GM19099 (cell line): ENCODE data around the gene AFF1.

Experiments used
- POLR2A ChIP-seq: IDR thresholded peaks from 3 replicates; pipeline ENCODE4 v1.6.1; 2011; ENCODE audit warnings: low read depth; ENCODE audit not compliant: insufficient read length; ENCODE audit errors: extremely low read depth

Gene AFF1

DNA sequence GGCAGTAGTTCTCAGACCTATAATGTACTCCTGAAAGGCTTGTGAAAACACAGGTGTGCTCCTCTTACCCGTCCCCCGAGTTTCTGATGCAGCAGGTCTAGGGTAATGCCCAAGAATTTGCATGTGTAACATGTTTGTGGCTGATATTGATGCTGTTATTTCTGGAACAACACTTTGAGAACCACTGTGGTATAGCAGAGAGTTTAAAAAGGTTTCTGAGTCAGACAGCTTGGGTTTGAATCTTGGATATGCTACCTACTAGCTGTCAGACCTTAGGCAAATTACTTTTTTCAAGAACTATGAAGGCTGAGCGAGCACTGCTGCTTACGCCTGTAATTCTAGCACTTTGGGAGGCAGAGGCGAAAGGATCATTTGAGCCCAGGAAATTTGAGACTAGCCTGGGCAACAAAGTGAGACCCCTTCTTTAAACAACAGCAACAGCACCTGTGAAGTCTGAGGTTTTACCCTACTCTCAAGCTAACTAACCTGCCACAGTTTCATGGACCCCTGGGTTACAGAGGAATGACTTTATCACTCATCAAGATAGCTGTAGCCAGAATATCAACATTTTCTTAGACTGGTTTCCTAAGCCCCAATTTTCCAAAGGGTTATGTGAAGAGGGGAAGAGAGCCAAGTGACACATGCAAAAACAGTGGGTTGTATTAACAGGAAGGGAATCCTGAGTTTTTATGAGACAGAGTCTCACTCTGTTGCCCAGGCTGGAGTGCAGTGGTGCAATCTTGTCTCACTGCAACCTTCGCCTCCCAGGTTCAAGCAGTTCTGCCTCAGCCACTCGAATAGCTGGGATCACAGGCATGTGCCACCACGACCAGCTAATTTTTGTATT lies 5.1 kb downstream of the AFF1 start:
- peak; percentile 36 for TF ChIP-seq POLR2A

DNA sequence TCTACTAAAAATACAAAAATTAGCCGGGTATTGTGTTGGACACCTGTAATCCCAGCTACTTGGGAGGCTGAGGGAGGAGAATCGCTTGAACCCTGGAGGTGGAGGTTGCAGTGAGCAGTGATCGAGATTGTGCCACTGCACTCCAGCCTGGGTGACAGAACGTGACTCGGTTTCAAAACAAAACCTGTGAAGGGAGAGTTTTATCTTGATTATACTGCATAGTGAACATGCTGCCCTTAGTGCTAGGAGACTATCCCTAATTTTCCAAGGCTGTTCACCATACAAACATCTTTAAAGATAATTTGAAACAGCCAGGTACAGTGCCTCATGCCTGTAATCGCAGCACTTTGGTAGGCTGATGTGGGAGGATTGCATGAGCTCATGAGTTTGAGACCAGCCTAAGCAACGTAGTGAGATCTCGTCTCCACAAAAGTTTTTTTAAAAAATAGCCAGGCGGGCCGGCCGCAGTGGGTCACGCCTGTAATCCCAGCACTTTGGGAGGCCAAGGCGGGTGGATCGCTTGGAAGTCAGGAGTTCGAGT lies 6.2 kb downstream of the AFF1 start:
- no peak for TF ChIP-seq POLR2A

DNA sequence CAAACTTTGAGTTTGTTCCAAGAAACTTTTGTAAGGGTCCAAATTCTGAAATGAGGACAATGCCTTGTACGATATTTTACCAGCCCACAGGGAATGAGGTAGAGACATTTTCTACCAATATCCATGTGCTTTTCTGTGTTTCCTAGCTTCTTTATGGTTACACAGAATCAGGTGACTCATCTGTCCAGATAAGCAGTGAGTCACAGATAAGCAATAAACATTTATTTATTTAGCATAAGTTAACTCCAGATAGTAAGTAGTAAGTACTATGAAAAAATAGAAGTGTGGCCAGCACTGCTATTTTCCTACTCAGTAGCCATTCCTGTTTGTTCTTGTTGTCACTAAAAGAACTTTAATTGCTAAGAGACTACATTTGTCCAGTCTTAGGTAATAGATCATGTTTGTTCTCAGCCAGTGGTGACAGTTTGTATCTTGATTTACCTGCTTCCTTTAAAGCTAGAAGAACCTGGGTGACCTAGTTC lies 7.4 kb downstream of the AFF1 start:
- no peak for TF ChIP-seq POLR2A

DNA sequence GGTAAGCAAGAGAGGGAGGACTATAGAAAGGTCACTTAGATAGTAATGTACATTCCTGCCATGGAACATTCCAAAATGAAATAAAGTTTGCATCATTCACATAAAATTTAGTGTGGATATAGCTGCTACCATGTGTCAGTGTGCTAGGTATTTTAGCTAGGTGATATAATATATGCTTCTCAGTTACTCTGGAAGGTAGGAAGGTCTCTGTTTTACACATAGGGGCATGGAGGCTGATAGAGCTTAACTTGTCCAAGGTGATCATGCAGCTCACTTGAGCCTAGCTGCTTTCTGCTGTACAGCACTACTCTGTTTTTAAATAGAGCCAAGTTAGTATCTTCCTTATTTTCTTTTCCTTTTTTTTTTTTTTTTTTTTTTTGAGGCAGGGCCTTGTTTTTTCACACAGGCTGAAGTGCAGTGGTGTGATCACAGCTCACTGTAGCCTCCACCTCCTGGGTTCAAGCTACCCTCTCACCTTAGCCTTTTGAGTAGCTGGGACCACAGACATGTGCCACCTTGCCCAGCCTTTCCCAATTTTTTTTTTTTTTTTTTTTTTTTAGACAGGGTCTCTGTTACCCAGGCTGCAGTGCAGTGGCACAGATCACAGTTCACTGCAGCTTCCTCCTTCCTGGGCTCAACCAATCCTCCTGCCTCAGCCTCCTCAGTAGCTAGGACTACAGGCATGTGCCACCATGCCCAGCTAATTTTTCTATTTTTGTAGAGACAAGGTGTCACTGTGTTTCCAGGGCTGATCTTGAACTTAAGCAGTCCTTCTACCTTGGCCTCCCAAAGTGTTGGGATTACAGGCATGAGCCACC lies 10.4 kb downstream of the AFF1 start:
- TF ChIP-seq POLR2A, result no peak

DNA sequence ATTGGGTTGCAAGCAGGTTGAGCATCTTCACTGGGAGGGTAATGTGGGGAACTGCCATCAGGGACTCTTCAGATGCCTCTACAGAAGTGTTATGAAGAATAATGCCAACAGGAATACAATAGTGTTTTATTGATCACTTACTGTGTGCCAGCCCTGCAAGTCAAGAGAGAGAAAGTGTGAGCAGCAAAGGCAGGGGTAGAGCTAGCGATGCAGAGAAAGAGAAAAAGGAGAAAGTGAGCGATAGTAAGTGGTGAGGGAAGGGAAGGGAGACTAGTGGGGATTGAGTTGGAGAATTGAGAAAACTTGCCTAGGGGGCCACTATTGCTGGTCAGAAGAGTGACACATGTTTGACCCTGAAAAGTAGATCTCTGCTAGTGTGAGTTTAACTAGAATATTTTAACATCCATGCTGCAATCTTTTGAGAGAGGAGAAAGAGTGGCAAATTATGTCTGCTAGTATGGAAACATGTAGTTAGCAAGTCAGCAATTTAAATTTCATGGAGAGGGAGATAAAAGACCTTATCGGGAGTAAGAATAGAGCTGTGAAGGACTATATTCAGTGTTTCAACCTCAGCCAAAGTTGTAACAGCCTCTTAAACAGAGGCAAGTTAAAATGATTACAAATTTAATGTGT lies 12.2 kb downstream of the AFF1 start:
- no peak for TF ChIP-seq POLR2A

DNA sequence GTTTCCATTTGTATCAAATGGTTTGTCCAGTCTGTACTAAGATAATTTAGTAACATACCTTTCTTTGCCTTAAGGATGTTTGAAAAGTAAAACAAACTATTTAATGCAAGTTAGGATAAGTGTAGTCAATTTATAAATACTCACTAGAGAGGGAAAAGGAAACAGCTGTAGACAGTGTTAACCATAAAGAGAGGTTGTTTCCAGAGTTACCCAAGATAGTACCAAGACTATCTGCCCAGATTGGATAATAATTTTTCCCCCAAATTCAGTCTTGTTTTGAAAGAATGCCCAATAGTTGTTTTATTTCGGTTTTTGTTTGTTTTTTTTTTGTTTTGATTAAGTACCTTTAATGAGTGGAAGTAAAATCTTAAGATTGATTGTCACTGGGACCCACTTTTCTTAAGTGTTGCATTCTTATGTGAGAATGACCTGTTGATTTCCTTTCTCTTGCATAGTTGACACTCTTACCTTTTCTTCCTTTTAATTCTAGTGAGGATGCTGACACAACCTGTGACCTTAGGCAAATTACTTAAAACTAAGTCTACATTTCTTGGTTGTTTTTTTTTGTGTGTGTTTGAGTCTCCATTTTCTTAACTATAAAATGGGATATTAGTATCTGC lies 12.8 kb downstream of the AFF1 start:
- TF ChIP-seq POLR2A, result no peak

DNA sequence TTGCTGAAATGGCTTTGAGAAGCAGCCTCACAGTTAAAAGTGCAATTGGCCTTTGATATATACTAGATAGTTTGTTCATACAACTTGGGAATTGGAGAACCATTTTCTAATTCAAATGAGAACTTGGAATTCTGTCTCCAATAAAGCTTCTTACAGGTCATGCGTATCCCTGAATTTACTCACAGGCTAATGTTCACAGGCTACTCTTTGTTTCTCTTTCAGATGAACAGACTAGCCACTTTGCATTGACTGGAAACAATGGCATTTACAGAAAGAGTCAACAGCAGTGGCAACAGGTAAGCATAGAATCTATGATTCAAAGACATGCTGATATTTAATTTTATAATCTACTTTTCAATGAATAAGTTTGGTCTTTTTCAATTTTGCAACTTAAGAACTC lies 13.5 kb downstream of the AFF1 start:
- no peak for TF ChIP-seq POLR2A

DNA sequence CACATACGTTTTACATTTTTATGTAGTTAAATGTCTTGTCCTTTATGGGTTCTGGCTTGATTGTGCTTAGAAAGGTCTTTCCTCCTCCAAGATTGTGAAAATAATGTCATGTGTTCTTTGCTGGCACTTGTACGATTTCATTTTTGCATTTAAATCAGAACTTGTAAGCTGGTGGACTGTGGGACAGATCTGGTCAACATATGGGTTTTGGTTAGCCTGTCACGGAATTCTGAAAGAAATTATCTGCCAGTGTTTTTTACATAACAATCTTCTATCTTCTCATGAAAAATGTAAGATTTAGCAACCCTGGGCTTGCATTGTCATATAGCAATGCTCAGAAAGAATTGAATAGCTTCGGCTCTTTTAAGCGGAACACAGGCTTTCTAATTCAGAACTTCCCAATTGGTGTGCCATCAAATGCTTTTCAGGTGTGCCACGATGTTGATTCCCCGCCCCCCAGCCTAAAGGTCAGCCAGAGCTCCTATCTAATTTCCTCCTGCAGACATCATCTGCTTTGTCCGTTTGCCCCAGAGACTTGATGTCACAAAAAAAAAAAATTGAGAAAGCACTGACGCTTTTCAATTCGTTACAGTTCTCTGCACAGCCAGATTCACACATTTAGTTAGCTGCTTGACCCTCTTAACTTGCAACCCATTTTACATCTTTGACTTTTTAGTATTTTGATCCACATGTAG lies 16.2 kb downstream of the AFF1 start:
- TF ChIP-seq POLR2A, result no peak

DNA sequence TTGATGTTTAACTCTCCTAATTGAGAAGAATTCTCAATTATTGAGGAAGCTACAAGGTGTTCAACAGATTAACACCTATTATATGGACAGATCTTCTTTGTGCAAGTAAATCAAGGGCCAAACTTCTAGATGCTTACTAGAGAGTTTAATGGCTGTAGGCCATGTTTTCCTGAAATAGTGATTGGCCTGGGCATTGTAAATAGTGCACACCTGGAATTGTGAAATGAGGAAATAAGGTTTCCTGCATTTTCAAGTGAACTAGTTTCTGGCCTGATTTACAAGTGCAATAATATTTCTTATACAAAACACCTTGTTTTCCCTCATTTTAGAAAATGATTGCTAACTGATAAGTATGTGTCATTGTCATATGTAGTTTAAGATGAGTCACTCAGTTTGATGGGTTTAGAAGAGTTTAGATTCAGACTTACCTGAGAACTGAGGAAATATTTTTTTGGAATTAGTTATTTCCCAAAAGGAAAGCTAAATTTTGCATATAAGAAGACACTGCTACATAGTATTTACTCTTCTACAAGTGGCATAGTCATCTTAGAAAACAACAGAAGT lies 21.2 kb downstream of the AFF1 start:
- no peak for TF ChIP-seq POLR2A

DNA sequence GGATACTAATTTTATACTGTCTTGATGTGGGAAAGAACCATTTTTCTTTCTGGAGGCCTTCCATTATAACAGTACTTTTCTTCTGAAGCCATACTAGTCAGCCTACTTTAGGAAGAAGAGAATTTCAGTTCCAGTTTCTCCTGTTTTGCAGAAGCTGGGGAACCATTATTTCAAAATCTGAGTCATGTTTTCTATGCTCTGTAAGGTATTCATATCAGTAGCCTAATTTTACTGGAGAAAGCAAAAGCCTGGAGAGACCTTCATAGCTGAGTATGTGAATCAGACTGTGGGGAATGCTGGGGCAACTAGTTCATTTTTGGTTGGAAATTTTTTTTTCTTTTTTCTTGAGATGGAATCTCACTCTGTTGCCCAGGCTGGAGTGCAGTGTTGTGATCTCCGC lies 22.4 kb downstream of the AFF1 start:
- no peak for TF ChIP-seq POLR2A

DNA sequence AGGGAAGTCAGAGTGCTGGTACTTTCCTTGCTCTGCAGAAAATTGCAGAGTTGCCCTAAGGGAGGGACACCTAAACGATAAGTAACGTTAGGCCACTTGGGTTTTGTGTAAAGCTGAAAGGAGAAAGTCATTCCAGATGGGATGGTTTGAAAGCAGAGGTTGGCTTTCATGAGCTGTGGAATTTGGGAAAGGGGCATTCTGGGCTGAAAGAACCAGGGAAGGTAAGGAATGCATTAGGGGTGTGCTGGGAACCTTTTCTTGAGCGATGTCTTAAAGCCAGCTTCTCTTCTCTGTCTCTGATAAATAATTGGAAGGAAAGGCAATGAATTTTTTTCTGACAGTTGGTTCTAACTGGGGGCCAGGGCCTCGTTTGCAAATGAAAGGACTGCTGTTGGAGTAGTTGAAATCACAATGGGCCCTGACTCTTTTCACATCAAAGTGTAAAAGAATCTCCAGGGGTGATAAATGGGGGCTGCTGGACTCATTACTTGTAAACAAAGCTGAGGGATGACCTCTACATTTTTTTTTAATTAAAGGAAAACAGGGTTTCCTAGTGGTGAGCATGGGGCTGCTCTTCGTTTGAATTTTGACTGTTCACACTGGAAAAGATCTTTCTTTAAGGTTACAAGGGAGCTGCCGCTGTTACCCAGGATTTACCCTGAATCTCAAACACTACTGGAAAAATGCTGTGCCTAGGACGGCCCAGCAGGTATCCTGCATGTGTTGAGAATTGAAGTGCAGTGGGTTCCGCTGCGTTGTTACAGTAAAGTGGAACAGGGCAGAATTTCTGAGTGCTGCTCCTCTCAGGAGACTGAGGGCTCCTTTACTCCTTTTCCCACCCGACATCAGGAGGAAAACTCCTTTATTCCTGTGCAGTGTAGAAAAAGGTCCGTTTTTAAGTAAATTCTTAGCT lies 25.0 kb downstream of the AFF1 start:
- no peak for TF ChIP-seq POLR2A

DNA sequence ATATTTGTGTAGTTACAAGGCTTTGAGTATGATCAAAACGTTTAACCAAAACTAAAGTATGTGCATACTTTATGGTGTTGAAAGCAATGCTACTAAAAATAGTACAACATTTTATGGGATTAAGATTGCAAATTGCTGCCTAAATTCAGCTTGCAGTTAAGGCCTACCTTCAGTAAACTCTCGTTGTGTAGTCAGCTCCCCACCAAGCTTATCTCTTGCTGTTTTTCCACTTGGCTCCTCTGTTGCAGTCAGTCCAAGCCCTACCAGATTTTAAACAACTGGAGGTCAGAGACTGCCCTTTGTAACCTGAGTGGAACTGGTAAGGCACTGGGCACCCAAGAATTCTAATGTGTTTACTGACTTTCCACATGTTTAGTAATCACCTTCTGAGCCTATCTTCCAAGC lies 25.7 kb downstream of the AFF1 start:
- TF ChIP-seq POLR2A, result no peak

DNA sequence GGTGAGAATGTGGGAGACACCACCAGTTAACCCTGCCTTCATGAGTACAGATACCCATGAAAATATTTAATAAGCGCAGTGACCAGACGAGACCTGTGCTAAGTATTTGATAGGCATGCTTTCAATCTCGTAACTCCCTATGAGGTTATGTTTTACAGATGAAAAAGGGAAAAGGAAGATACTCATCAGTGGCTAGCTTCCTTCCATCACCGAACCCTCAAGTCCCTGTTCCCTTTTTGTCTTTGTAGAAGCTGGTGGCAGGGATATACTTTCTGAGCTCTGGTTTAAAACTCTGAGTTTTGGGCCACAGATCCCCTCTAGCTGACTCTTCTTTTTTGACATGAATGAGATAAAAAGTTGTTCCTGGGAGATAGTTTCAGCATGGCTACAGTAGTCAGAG lies 26.3 kb downstream of the AFF1 start:
- TF ChIP-seq POLR2A, result no peak
